Astrocyte (in vitro differentiated cells and primary cell): ENCODE measurements around the gene RAB2B. TPM values are rescaled to one million over a fixed set of nuclear protein-coding genes. Genes with fewer than 3 reads are reported as not detected.

Experiments
- DNase-seq: peaks from one replicate; pipeline ENCODE4 v3.0.0-alpha.2; 2010; ENCODE audit warnings: low read depth
- FAIRE-seq: peaks from 2 replicates; lab custom pipeline; 2011; peaks lifted over from hg19 to GRCh38; lab: Jason Lieb, UNC
- H2AFZ ChIP-seq: 2 replicates; pipeline ENCODE4 v1.6.0; 2012; ENCODE audit warnings: low read depth, low read length, inconsistent platforms
- H3K27ac ChIP-seq: 2 replicates; pipeline ENCODE4 v1.5.1; 2011; ENCODE audit warnings: low read depth, low read length, inconsistent platforms
- H3K27me3 ChIP-seq: 2 replicates; pipeline ENCODE4 v1.6.0; 2011; ENCODE audit warnings: low read length, inconsistent platforms; ENCODE audit not compliant: insufficient read depth
- H3K36me3 ChIP-seq: 2 replicates; pipeline ENCODE4 v1.5.1; 2011; ENCODE audit warnings: low read length, inconsistent platforms; ENCODE audit not compliant: insufficient read depth
- H3K4me1 ChIP-seq: 2 replicates; pipeline ENCODE4 v1.5.1; 2011; ENCODE audit warnings: low read length, inconsistent platforms; ENCODE audit not compliant: insufficient read depth
- H3K4me2 ChIP-seq: 2 replicates; pipeline ENCODE4 v1.6.0; 2012; ENCODE audit warnings: low read length, inconsistent platforms
- H3K4me3 ChIP-seq: 2 replicates; pipeline ENCODE4 v1.5.1; 2011; ENCODE audit warnings: low read depth, mild to moderate bottlenecking, low read length, inconsistent platforms; ENCODE audit not compliant: insufficient read depth
- H3K79me2 ChIP-seq: 2 replicates; pipeline ENCODE4 v1.6.0; 2012; ENCODE audit warnings: mild to moderate bottlenecking, low read length, inconsistent platforms; ENCODE audit not compliant: insufficient read depth
- H3K9ac ChIP-seq: 2 replicates; pipeline ENCODE4 v1.6.0; 2012; ENCODE audit warnings: mild to moderate bottlenecking, low read length, inconsistent platforms
- H3K9me3 ChIP-seq: 2 replicates; pipeline ENCODE4 v1.5.1; 2012; ENCODE audit warnings: low read depth, mild to moderate bottlenecking, low read length, inconsistent platforms; ENCODE audit not compliant: insufficient read depth
- H4K20me1 ChIP-seq: 2 replicates; pipeline ENCODE4 v1.6.0; 2012; ENCODE audit warnings: low read length, inconsistent platforms; ENCODE audit not compliant: insufficient read depth
- H3K27ac Mint-ChIP-seq: one replicate; pipeline ENCODE4 v1.8.0; 2021; ENCODE audit warnings: mild to moderate bottlenecking, mixed read lengths; ENCODE audit not compliant: unreplicated experiment
- H3K27me3 Mint-ChIP-seq: one replicate; pipeline ENCODE4 v1.8.0; 2021; ENCODE audit warnings: low read depth, mixed read lengths; ENCODE audit not compliant: unreplicated experiment
- H3K36me3 Mint-ChIP-seq: one replicate; pipeline ENCODE4 v1.8.0; 2021; ENCODE audit warnings: low read depth, mixed read lengths; ENCODE audit not compliant: unreplicated experiment
- H3K4me1 Mint-ChIP-seq: one replicate; pipeline ENCODE4 v1.8.0; 2021; ENCODE audit warnings: low read depth, mixed read lengths; ENCODE audit not compliant: unreplicated experiment
- H3K4me3 Mint-ChIP-seq: one replicate; pipeline ENCODE4 v1.8.0; 2021; ENCODE audit warnings: mild to moderate bottlenecking, moderate library complexity, mixed read lengths; ENCODE audit not compliant: unreplicated experiment
- H3K9me3 Mint-ChIP-seq: one replicate; pipeline ENCODE4 v1.8.0; 2021; ENCODE audit warnings: mild to moderate bottlenecking, mixed read lengths; ENCODE audit not compliant: unreplicated experiment
- EZH2 ChIP-seq: IDR thresholded peaks from 2 replicates; pipeline ENCODE4 v1.6.1; 2012; ENCODE audit warnings: mild to moderate bottlenecking, low read length, inconsistent platforms; ENCODE audit not compliant: insufficient read depth
- total RNA-seq: library from RNA; stranded (reverse); gene quantifications from 2 replicates; pipeline ENCODE4 v1.2.1, GENCODE V29; 2021
- TF ChIP-seq, protein P1 (sequence below): IDR thresholded peaks from 2 replicates; pipeline ENCODE4 v1.5.1; 2011; ENCODE audit warnings: low read depth, mild to moderate bottlenecking, inconsistent platforms, low read length, moderate library complexity; ENCODE audit not compliant: insufficient read depth

Gene RAB2B
- total RNA-seq, 1 donor from 2014 or later, result 49.9 TPM

GRCh38 chr14:21440859-21441258, 35.9 kb downstream of the RAB2B start:
- H3K27ac Mint-ChIP-seq, result no peak overlapping the region
- Histone ChIP-seq H3K9ac (no peak overlapping the region), H3K79me2 (peaks cover 88% of the 10 kb centered on the region), H3K36me3 (no peaks in the 10 kb centered on the region), H2AFZ (no peak overlapping the region), H3K4me3 (no peak overlapping the region), H4K20me1 (peaks cover 26% of the 10 kb centered on the region), H3K9me3 (no peaks in the 10 kb centered on the region), H3K27ac (no peak overlapping the region), H3K4me1 (peaks cover 6% of the 10 kb centered on the region), H3K27me3 (no peaks in the 10 kb centered on the region), H3K4me2 (no peak overlapping the region)
- FAIRE-seq (no peak), DNase-seq (no peak)
- no peaks in the 10 kb centered on the region for H3K27me3 Mint-ChIP-seq
- no peak overlapping the region for H3K4me3 Mint-ChIP-seq
- no peaks in the 10 kb centered on the region for H3K9me3 Mint-ChIP-seq
- no peak for TF ChIP-seq EZH2
- TF ChIP-seq, protein P1, sequence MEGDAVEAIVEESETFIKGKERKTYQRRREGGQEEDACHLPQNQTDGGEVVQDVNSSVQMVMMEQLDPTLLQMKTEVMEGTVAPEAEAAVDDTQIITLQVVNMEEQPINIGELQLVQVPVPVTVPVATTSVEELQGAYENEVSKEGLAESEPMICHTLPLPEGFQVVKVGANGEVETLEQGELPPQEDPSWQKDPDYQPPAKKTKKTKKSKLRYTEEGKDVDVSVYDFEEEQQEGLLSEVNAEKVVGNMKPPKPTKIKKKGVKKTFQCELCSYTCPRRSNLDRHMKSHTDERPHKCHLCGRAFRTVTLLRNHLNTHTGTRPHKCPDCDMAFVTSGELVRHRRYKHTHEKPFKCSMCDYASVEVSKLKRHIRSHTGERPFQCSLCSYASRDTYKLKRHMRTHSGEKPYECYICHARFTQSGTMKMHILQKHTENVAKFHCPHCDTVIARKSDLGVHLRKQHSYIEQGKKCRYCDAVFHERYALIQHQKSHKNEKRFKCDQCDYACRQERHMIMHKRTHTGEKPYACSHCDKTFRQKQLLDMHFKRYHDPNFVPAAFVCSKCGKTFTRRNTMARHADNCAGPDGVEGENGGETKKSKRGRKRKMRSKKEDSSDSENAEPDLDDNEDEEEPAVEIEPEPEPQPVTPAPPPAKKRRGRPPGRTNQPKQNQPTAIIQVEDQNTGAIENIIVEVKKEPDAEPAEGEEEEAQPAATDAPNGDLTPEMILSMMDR, result no peak
- H3K36me3 Mint-ChIP-seq, result peaks cover 8% of the 10 kb centered on the region
- H3K4me1 Mint-ChIP-seq, result peaks cover 6% of the 10 kb centered on the region

DNA sequence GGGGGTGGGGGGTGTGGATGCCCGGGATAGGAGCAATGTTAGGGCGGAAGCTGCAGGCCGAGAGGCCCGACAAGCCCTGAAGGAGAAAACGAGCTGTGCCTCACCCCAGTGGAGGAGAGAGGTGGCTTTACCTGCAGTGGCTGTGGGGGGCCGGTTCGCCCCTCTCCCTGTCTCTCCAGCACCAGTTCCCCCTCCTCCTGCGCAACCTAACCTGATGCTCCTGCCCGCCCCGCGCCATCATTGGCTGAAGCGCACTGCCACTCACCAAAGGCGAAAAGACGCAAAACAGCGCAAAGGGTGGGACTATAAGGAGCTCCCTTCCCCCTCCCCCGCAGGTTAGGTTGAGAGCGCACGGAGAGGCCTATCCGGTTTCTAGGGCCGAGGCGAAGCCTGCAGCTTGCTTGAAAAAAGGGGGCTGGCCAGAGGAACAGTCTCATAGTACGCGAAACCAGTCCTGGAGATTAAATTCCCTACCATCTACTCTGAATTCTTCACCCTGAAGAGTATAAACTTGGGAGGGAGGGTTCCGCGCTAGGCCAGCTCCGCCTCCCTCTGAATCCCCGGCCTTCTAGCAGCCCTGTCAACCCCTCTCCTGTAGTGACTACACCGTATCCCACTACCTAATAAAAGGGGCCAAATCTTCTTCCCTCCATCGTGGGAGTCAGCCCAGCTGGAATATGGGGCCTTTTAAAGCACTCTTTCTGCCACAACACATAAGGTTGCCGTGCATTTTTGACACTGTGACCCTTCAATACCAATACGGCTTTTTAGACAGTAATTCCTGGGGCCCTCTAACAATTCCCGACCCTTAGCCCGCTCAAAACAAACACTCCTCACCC, 39.5 kb downstream of the RAB2B start:
- Mint-ChIP-seq H3K27me3 (no peaks in the 10 kb centered on the region), H3K4me1 (peaks cover 24% of the 10 kb centered on the region), H3K36me3 (peaks cover 5% of the 10 kb centered on the region), H3K4me3 (peak overlapping the region; percentile 92), H3K27ac (peak overlapping the region; percentile 89), H3K9me3 (no peaks in the 10 kb centered on the region)
- Histone ChIP-seq H2AFZ (peak overlapping the region; percentile 70), H3K27me3 (no peaks in the 10 kb centered on the region), H3K79me2 (peaks cover 95% of the 10 kb centered on the region), H3K9me3 (no peaks in the 10 kb centered on the region), H3K4me3 (peak overlapping the region; percentile 85), H3K27ac (peak overlapping the region; percentile 82), H3K9ac (peak overlapping the region; percentile 86), H3K4me1 (peaks cover 6% of the 10 kb centered on the region), H3K4me2 (peak overlapping the region; percentile 97), H3K36me3 (no peaks in the 10 kb centered on the region), H4K20me1 (peaks cover 47% of the 10 kb centered on the region)
- DNase-seq, result peak; percentile 98
- no peak for TF ChIP-seq EZH2
- TF ChIP-seq, protein P1, result no peak
- FAIRE-seq, result no peak

DNA sequence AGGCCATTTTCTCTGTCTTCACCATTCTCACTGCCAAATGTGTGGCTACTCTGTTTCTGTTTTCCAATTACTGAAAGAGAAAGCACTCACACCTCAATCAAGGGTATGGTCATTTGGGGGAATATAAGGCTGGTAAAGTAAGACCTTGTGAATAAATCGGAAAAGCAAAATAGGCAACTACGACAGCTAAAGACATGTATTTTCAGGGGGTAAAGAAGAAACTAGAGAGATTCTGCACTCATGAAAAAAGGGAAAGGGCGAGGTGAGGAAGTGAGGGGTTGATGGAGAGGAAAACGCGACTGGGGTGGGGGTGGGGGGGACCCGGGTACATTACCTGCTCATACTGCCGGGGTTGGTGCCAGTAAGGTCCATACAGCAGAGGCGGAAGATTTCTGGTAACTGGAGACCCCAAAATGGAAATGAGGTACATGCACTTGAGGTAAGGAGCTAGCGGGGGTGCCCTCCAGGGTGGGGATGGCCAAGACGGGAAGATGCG, 40.1 kb downstream of the RAB2B start:
- peaks cover 24% of the 10 kb centered on the region for H3K4me1 Mint-ChIP-seq

More for the DNA sequence above, 40.1 kb downstream of the RAB2B start:
- peak overlapping the region; percentile 86 for H3K9ac ChIP-seq
- H3K4me2 ChIP-seq, result peak overlapping the region; percentile 97
- peaks cover 6% of the 10 kb centered on the region for H3K4me1 ChIP-seq
- peaks cover 45% of the 10 kb centered on the region for H4K20me1 ChIP-seq
- no peaks in the 10 kb centered on the region for H3K36me3 ChIP-seq
- H3K4me3 ChIP-seq, result peak overlapping the region; percentile 85
- Mint-ChIP-seq H3K27me3 (no peaks in the 10 kb centered on the region), H3K4me3 (peak overlapping the region; percentile 92), H3K36me3 (peaks cover 5% of the 10 kb centered on the region), H3K9me3 (no peaks in the 10 kb centered on the region), H3K27ac (peak overlapping the region; percentile 23)
- H3K27ac ChIP-seq, result peak overlapping the region; percentile 58
- H3K9me3 ChIP-seq, result no peaks in the 10 kb centered on the region
- DNase-seq (no peak), FAIRE-seq (no peak)
- H3K79me2 ChIP-seq, result peaks cover 95% of the 10 kb centered on the region
- H2AFZ ChIP-seq, result peak overlapping the region; percentile 70
- no peaks in the 10 kb centered on the region for H3K27me3 ChIP-seq
- TF ChIP-seq, protein P1, result no peak
- no peak for TF ChIP-seq EZH2
